PC-3 (cell line): ENCODE results near the gene KIAA1217.

Experiments used
- EZH2 ChIP-seq: fragments of 300-600 bp; sonication (generic); IDR thresholded peaks from one replicate; pipeline ENCODE4 v1.6.1; 2017; ENCODE audit warnings: antibody characterized with exemption, mild to moderate bottlenecking, low read length; ENCODE audit not compliant: unreplicated experiment
- EZH2phosphoT487 ChIP-seq: fragments of 300-600 bp; sonication (generic); IDR thresholded peaks from 2 replicates; pipeline ENCODE4 v1.6.1; 2018; ENCODE audit warnings: mild to moderate bottlenecking, antibody characterized with exemption, low read length, borderline replicate concordance
- TF ChIP-seq, protein P1 (sequence below): fragments of 300-600 bp; sonication (generic); conservative IDR thresholded peaks from 2 replicates; pipeline ENCODE4 v1.5.1; 2017; ENCODE audit warnings: antibody characterized with exemption, low read depth, mild to moderate bottlenecking, low read length

DNA sequence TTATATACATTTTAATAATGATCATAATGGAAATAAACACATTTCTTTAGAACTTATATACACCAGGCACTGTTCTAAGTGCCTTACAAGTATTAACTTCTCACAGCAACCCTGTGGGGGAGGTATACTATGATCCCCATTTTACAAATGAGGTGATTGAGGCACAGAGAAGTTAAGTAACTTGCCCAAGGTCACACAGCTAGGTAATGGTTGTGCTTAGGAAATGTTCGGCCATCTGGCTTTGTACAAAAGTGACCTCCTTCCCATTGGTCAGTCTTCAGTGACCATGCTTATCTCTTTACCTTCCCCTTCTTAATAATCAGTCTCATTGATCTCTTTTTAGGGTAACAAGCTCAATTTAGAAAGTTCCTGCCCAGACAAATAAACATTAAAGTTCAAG, 158.8 kb downstream of the KIAA1217 start:
- TF ChIP-seq, protein P1, sequence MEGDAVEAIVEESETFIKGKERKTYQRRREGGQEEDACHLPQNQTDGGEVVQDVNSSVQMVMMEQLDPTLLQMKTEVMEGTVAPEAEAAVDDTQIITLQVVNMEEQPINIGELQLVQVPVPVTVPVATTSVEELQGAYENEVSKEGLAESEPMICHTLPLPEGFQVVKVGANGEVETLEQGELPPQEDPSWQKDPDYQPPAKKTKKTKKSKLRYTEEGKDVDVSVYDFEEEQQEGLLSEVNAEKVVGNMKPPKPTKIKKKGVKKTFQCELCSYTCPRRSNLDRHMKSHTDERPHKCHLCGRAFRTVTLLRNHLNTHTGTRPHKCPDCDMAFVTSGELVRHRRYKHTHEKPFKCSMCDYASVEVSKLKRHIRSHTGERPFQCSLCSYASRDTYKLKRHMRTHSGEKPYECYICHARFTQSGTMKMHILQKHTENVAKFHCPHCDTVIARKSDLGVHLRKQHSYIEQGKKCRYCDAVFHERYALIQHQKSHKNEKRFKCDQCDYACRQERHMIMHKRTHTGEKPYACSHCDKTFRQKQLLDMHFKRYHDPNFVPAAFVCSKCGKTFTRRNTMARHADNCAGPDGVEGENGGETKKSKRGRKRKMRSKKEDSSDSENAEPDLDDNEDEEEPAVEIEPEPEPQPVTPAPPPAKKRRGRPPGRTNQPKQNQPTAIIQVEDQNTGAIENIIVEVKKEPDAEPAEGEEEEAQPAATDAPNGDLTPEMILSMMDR: no peak
- TF ChIP-seq EZH2phosphoT487: no peak
- no peak for TF ChIP-seq EZH2
